ENCODE measurements around the gene MICU2.

- TF ChIP-seq, protein P1, sequence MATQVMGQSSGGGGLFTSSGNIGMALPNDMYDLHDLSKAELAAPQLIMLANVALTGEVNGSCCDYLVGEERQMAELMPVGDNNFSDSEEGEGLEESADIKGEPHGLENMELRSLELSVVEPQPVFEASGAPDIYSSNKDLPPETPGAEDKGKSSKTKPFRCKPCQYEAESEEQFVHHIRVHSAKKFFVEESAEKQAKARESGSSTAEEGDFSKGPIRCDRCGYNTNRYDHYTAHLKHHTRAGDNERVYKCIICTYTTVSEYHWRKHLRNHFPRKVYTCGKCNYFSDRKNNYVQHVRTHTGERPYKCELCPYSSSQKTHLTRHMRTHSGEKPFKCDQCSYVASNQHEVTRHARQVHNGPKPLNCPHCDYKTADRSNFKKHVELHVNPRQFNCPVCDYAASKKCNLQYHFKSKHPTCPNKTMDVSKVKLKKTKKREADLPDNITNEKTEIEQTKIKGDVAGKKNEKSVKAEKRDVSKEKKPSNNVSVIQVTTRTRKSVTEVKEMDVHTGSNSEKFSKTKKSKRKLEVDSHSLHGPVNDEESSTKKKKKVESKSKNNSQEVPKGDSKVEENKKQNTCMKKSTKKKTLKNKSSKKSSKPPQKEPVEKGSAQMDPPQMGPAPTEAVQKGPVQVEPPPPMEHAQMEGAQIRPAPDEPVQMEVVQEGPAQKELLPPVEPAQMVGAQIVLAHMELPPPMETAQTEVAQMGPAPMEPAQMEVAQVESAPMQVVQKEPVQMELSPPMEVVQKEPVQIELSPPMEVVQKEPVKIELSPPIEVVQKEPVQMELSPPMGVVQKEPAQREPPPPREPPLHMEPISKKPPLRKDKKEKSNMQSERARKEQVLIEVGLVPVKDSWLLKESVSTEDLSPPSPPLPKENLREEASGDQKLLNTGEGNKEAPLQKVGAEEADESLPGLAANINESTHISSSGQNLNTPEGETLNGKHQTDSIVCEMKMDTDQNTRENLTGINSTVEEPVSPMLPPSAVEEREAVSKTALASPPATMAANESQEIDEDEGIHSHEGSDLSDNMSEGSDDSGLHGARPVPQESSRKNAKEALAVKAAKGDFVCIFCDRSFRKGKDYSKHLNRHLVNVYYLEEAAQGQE (IDR thresholded peaks at IDR 0.05; ENCODE audit: insufficient read depth in 1 of 2, low read depth in 2 of 2, low read length in 1 of 2), result no peak
- TF ChIP-seq, protein P2, sequence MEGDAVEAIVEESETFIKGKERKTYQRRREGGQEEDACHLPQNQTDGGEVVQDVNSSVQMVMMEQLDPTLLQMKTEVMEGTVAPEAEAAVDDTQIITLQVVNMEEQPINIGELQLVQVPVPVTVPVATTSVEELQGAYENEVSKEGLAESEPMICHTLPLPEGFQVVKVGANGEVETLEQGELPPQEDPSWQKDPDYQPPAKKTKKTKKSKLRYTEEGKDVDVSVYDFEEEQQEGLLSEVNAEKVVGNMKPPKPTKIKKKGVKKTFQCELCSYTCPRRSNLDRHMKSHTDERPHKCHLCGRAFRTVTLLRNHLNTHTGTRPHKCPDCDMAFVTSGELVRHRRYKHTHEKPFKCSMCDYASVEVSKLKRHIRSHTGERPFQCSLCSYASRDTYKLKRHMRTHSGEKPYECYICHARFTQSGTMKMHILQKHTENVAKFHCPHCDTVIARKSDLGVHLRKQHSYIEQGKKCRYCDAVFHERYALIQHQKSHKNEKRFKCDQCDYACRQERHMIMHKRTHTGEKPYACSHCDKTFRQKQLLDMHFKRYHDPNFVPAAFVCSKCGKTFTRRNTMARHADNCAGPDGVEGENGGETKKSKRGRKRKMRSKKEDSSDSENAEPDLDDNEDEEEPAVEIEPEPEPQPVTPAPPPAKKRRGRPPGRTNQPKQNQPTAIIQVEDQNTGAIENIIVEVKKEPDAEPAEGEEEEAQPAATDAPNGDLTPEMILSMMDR (IDR thresholded peaks at IDR 0.05), result no peak
- TF ChIP-seq POLR2AphosphoS5 (IDR thresholded peaks at IDR 0.05; ENCODE audit: low read depth, low read length), result no peak
These were observed 64.3 kb downstream of the MICU2 start for GRCh38 chr13:21539687-21540086.
